T-helper 2 cell treated with Interferon-gamma antibody and Interleukin-4, amounts not matched to agents 5 μg/mL and 100 μg/mL, for 36 hours (primary cell): ENCODE measurements around the gene POLR2J.
"Not testable (repeated sequence)": the region's sequence is repeated elsewhere in the genome, so short reads cannot be mapped to it uniquely, and the experiment has no call there.

ENCODE experiments used
- DNase-seq: peaks from one replicate; pipeline ENCODE4 v3.0.0; 2021; ENCODE audit warnings: low spot score
- H3K27ac Mint-ChIP-seq: one replicate; pipeline ENCODE4 v1.8.0; 2021; ENCODE audit warnings: mild to moderate bottlenecking, mixed read lengths
- H3K27me3 Mint-ChIP-seq: one replicate; pipeline ENCODE4 v1.8.0; 2021; ENCODE audit warnings: low read depth, mixed read lengths
- H3K36me3 Mint-ChIP-seq: one replicate; pipeline ENCODE4 v1.8.0; 2021; ENCODE audit warnings: low read depth, mixed read lengths
- H3K4me1 Mint-ChIP-seq: one replicate; pipeline ENCODE4 v1.8.0; 2021; ENCODE audit warnings: low read depth, mixed read lengths
- H3K4me3 Mint-ChIP-seq: one replicate; pipeline ENCODE4 v1.8.0; 2022; ENCODE audit warnings: mild to moderate bottlenecking, moderate library complexity, mixed read lengths
- H3K9me3 Mint-ChIP-seq: one replicate; pipeline ENCODE4 v1.8.0; 2021; ENCODE audit warnings: mixed read lengths

The POLR2J gene

DNA sequence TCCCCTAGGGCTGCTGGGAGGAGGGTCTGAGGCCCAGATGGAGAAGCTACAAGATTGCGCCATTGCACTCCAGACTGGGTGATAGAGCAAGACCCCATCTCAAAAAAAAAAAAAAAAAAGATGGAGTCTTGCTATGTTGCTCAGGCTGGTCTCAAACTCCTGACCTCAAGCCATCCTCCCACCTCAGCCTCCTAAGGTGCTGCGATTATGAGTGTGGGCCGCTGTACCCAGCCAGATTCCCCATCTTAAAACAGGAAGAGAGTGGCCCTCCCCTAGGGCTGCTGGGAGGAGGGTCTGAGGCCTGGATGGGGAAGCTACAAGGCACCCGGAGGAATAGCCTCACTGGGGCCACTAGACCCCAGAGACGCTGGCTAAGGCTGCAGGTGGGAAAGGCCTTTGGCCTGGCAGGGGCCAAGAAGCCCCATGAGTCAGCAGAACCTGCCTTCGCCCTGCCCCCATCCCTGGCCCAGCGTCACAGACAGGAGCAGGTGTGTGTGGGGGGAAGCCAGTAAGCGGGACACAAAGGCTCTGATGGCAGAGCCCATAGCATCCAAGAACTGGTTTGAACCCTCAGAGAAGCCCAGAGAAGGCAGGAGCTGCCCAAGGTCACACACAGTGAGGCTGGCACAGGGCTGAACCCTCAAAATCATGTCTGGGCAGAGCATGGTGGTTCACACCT lies 28.8 kb upstream of the POLR2J start:
- not testable (repeated sequence) for H3K36me3 Mint-ChIP-seq, H3K9me3 Mint-ChIP-seq, DNase-seq, H3K27me3 Mint-ChIP-seq, H3K4me1 Mint-ChIP-seq, H3K27ac Mint-ChIP-seq, H3K4me3 Mint-ChIP-seq

DNA sequence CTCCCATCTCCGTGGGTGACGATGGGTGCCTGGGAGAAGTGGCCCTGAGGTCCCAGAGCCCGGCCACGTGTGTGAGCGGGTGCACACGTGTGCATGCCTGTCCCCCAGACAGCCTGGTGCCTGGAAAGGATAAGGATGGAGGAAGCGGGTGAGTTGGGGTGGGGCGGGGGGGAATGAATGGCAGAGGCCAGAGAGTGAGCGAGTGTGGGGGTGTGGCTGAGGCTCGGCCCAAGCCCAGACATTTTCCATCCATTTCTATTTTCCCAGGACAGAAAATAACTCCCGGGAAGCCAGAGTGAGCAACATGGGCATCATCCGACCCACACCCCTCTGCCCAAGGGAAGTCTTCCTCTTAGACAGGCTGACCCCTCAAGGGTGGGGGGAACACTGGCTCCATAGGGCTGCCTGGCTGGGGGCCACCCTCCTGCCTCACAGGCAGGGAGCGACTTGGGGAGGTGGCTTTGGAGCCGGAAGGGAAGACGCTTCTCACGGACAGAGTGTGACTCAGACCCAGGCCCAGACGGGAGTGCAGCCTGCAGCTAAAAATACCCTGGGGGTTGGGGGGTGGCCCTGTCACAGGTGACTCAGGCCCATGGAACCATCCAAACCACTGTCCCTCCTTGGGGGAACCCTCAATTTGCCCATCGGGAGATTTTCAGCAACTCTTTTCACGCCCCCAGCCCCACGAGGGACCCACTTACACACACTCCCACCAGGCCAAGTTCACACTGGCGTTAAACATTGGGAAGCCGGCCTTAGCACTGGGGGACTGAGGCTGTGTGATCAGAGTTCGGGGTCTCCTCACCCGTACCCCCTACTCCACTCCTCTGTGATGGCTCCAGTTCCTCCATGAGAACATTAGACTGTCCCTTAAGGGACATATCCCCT lies 26.8 kb upstream of the POLR2J start:
- H3K9me3 Mint-ChIP-seq, DNase-seq, H3K27me3 Mint-ChIP-seq, H3K36me3 Mint-ChIP-seq, H3K4me1 Mint-ChIP-seq, H3K27ac Mint-ChIP-seq, H3K4me3 Mint-ChIP-seq: not testable (repeated sequence)

DNA sequence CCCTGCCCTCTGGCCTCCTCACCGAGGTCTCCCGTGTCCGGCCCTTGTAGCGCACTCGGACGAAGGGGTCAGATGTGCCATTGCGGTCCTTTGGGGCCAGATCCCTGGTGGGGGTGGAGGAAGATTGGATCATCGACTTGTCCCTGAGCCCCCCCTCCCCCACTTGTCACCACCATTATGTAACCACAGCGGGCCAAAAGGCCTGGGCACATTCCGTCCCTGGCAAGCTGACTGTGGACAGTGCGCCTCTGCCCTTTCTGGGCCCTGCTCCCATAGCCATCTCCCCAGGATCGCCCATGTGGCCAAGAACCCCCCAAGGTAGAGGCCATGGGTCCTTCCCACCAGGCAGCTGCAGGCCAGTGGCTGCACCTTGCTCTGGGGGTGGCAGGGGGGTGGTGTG lies 24.4 kb upstream of the POLR2J start:
- not testable (repeated sequence) for H3K36me3 Mint-ChIP-seq, H3K4me1 Mint-ChIP-seq, DNase-seq, H3K27ac Mint-ChIP-seq, H3K4me3 Mint-ChIP-seq, H3K27me3 Mint-ChIP-seq, H3K9me3 Mint-ChIP-seq

DNA sequence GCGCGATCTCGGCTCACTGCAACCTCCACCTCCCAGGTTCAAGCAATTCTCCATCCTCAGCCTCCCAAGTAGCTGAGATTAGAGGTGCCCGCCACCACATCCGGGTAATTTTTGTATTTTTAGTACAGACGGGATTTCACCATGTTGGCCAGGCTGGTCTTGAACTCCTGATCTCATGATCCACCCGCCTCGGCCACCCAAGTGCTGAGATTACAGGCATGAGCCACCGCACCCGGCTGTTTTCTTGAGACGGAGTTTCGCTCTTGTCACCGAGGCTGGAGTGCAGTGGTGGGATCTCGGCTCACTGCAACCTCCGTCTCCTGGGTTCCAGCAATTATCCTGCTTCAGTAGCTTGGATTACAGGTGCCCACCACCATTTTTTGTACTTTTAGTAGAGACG lies 19.6 kb upstream of the POLR2J start:
- H3K27ac Mint-ChIP-seq, DNase-seq, H3K4me3 Mint-ChIP-seq, H3K36me3 Mint-ChIP-seq, H3K4me1 Mint-ChIP-seq, H3K9me3 Mint-ChIP-seq, H3K27me3 Mint-ChIP-seq: not testable (repeated sequence)

DNA sequence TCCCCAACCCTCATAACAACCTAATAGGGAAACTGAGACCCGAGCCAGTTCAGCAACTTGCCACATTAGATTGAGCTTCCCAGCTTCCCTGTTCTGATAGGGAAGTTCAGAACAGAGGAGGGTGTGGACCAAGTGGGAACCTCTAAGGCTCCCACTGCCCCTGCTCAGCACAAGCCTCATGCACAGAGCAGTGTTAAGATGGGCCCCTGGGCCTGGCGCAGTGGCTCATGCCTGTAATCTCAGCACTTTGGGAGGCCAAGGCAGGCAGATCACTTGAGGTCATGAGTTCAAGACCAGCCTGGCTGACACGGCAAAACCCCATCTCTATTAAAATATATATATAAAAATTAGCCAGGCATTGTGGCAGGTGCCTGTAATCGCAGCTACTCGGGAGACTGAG lies 18.6 kb upstream of the POLR2J start:
- H3K27ac Mint-ChIP-seq, H3K36me3 Mint-ChIP-seq, H3K27me3 Mint-ChIP-seq, H3K9me3 Mint-ChIP-seq, H3K4me3 Mint-ChIP-seq, H3K4me1 Mint-ChIP-seq, DNase-seq: not testable (repeated sequence)

DNA sequence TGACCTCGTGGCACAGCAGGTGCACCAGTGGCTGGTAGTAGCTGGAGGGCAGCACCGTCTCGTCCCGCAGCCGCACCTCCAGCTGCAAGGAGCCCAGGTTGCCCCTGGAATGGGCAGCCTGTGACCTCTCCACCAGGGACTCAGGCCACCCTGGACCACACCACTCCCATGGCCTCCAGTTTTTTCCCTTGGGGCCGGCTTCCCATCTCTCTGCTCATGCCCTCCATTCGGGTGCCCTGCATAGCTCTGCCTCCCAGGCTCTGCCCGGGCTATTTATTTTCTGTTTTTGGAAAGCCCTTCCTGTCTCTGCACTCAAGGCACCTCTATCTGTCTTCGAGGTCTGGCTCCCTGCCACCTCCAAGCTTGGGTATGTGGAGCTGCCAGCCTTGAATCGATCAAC lies 18.1 kb upstream of the POLR2J start:
- not testable (repeated sequence) for H3K36me3 Mint-ChIP-seq, H3K27ac Mint-ChIP-seq, H3K9me3 Mint-ChIP-seq, DNase-seq, H3K27me3 Mint-ChIP-seq, H3K4me3 Mint-ChIP-seq, H3K4me1 Mint-ChIP-seq

DNA sequence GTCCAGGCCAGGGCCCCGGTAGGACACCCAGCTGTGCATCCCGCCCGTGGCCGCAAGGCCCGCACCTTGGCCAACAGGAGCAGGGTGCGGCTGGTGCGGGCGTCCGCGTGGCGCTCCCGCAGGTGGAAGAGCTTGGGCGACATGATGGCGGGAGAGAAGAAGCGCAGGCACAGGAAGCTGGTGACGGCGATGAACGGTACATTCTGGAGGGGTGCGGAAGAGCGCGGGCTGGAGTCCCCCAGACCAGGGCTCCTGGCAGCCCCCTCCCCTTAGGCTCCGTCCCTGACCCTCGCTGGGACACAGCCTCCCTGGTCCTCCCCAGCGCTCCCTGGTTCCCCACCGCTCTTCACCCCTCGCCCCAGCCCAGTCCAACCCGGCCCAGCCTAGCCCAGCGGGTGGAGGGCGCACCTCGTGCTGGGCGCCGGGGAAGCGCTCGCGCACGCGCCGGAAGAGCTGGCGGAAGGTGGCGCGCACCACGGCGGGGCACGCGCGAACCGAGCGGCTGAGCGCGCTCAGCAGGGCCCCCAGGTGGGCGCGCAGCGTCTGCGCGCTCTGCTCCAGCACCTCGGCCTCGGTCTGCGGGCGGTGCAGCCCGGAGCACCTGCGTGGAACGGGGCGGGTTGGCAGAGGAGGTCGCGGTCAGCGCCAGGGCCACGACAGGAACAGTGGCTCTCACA lies 15.9 kb upstream of the POLR2J start:
- not testable (repeated sequence) for H3K27me3 Mint-ChIP-seq, H3K4me3 Mint-ChIP-seq, H3K4me1 Mint-ChIP-seq, H3K9me3 Mint-ChIP-seq, H3K36me3 Mint-ChIP-seq, DNase-seq, H3K27ac Mint-ChIP-seq

DNA sequence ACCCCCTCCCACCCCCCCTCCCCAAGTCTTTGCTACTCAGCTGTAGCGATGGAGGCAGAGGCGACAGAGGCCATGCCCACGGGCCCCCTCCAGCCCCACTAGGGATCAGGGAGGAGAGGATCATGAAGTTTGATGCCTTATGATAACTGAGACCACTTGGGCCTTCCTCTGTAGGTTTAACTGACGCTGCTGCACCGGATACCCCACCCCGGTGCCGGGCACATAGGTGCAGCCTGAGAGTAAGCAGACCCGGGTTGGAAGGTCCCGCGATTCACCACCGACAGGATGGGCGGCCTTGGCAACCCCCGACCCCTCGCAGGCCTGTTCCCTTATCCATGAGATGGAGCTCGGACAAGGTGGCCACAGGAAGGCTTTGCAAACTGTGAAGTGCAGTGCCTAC lies 15.3 kb upstream of the POLR2J start:
- not testable (repeated sequence) for H3K4me3 Mint-ChIP-seq, DNase-seq, H3K27me3 Mint-ChIP-seq, H3K4me1 Mint-ChIP-seq, H3K9me3 Mint-ChIP-seq, H3K36me3 Mint-ChIP-seq
- peak overlapping the region; percentile 41 for H3K27ac Mint-ChIP-seq

DNA sequence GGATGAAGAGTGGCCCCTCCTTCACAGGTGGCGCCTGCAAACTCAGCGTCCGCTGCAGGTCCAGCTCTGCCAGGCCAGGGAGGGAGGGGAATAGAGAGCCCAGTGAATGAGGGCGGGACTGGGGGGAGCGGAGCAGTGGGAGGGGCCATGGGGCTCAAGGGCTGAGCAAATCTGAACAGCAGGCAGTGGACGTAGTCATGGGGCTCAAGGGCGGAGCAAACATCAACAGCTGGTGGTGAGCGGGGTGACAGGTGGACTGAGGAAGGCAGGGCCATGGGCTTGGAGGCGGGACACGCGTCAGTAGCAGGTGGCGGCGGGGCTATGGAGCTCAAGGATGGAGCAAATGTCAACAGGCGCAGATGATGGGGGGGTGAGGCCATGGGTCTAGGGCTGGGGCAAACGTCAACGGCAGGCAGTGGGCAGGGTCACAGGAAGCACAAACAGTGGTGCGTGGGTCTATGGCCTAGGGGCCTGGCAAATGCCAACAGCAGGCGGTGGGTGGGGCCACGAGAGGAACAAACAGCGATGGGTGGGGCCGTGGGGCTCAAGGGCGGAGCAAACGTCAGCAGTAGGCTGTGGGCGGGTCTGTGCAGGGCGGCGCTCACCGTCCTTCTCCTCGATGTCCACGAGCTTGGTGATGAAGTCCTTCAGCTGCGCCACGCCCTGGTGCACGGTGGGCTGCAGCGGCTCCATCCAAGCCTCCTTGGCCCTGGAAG lies 14.7 kb upstream of the POLR2J start:
- not testable (repeated sequence) for H3K4me1 Mint-ChIP-seq, DNase-seq, H3K4me3 Mint-ChIP-seq, H3K27ac Mint-ChIP-seq, H3K27me3 Mint-ChIP-seq, H3K9me3 Mint-ChIP-seq, H3K36me3 Mint-ChIP-seq

DNA sequence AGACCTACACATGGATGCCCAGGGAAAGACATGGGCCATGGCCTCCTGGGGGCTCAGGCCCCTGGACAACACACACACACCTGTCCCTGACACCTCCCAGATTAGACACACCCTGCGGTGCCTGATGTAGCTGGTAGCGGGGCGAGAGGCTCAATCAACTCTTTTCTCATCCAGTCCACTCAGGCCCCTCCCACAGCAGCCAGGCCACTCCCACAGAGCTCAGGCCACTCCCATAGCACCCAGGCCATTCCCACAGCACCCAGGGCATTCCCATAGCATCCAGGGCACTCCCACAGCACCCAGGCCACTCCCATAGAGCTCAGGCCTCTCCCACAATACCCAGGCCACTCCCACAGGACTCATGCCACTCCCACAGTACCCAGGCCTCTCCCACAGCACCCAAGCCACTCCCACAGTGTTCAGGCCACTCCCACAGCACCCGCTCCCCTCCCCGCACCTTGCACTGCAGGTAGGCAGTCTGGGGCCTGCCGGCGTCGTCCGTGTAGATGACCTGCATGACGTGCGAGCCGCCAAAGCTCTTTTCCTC lies 11.9 kb upstream of the POLR2J start:
- DNase-seq = peak; percentile 53
- H3K4me1 Mint-ChIP-seq, H3K27ac Mint-ChIP-seq, H3K4me3 Mint-ChIP-seq, H3K9me3 Mint-ChIP-seq, H3K36me3 Mint-ChIP-seq, H3K27me3 Mint-ChIP-seq: not testable (repeated sequence)

DNA sequence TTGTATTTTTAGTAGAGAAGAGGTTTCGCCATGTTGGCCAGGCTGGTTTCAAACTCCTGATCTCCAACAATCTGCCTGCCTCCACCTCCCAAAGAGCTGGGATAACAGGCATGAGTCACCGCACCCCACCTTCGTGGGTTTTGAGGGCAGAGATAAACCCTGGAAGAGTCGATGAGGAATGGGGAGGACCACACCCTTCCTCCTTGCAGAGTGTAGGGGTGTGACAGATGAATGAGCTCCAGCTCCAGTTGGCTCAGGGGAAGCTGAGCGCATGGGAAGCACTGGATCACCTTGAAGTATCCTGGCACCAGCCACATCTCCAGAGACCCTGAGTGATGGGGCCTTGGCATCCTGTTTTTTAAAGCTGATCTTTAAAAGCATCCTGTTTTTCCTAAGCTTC lies 5.6 kb upstream of the POLR2J start:
- H3K4me3 Mint-ChIP-seq, H3K4me1 Mint-ChIP-seq, H3K36me3 Mint-ChIP-seq, H3K9me3 Mint-ChIP-seq, H3K27me3 Mint-ChIP-seq, H3K27ac Mint-ChIP-seq, DNase-seq: not testable (repeated sequence)

DNA sequence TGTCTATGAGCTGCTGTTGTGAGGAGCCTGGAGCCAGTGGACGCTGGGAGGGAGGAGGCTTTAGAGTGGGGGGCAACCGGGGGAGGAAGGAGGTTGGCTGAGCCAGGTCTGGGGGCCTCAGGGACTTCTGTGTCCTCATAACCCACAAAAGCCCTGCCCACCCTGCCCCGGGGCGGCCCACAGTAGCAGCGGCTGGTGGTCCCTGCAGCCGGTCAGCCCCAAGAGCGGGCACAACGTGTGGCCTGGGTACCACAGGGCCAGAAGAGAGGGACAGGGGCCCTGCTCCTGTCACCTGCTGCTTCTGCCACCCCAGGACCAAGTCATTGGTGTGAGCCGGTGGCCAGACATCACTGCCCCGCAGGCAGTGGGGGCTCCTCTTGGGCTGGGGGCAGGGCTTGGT lies 3.2 kb upstream of the POLR2J start:
- H3K4me3 Mint-ChIP-seq, H3K36me3 Mint-ChIP-seq, H3K4me1 Mint-ChIP-seq, DNase-seq, H3K9me3 Mint-ChIP-seq, H3K27me3 Mint-ChIP-seq, H3K27ac Mint-ChIP-seq: not testable (repeated sequence)

DNA sequence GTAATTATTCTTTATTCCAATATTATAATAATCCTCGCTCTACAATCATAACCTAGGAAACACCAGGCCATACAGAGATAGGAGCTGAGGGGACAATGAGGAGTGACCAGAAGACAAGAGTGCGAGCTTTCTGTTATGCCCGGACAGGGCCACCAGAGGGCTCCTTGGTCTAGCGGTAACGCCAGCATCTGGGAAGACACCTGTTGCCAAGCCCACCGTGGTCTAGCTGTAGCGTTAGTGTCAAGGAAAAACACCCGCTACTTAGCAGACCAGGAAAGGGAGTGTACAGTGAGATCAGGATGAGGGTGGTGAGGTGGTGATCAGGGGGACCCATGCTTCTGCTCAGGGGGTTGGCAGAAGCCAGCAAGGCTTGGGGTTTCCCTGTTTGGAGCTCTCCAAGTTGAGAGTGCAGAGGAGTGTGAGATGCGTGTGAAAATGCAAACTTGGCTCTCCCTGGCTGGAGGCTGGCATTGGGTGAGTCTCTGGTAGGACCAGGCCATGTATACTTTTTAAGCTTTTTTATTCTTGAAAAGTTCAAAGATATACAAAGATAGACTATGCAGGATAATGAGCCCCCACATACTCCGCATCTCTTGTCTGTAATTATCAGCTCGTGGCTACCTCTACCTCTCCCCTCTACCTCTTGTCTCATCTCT lies 1.4 kb upstream of the POLR2J start:
- not testable (repeated sequence) for H3K36me3 Mint-ChIP-seq, H3K27ac Mint-ChIP-seq, H3K4me1 Mint-ChIP-seq, H3K4me3 Mint-ChIP-seq, H3K27me3 Mint-ChIP-seq, H3K9me3 Mint-ChIP-seq
- DNase-seq = peak; percentile 23
